Measurements from ENCODE around the gene VRK3.
"Not testable (repeated sequence)": the region's sequence is repeated elsewhere in the genome, so short reads cannot be mapped to it uniquely, and the experiment has no call there.

VRK3 gene

GRCh38 chr19:49954092-49954829 is 70.9 kb downstream of the VRK3 start:
- no peak for DNase-seq

- no peak for DNase-seq
Observed at GRCh38 chr19:49953416-49953815, 71.8 kb downstream of the VRK3 start.

GRCh38 chr19:49952906-49953305 is 72.3 kb downstream of the VRK3 start:
- no peak for DNase-seq

- DNase-seq, result no peak
Observed at GRCh38 chr19:49952479-49952836, 72.7 kb downstream of the VRK3 start.

GRCh38 chr19:49951806-49952478 is 73.2 kb downstream of the VRK3 start:
- no peak for DNase-seq

- DNase-seq, result no peak
Observed at GRCh38 chr19:49950956-49951526, 74.1 kb downstream of the VRK3 start.

- DNase-seq, result no peak
Observed at GRCh38 chr19:49950590-49950948, 74.6 kb downstream of the VRK3 start.

- no peak for DNase-seq
Observed at GRCh38 chr19:49949742-49950589, 75.2 kb downstream of the VRK3 start.

GRCh38 chr19:49946415-49946814 is 78.8 kb downstream of the VRK3 start:
- no peak for DNase-seq

GRCh38 chr19:49944567-49944966 is 80.6 kb downstream of the VRK3 start:
- DNase-seq, result not testable (repeated sequence)

- no peak for DNase-seq
Observed at GRCh38 chr19:49940482-49940791, 84.7 kb downstream of the VRK3 start.

GRCh38 chr19:49939721-49940481 is 85.3 kb downstream of the VRK3 start:
- DNase-seq, result no peak

- no peak for DNase-seq
Observed at GRCh38 chr19:49938662-49939061, 86.5 kb downstream of the VRK3 start.

- DNase-seq, result peak; percentile 74
Observed at GRCh38 chr19:49937750-49938381, 87.3 kb downstream of the VRK3 start.

GRCh38 chr19:49936549-49936948 is 88.6 kb downstream of the VRK3 start:
- DNase-seq, result no peak

- no peak for DNase-seq
Observed at GRCh38 chr19:49933643-49934042, 91.5 kb downstream of the VRK3 start.

- DNase-seq, result peak; percentile 47
Observed at GRCh38 chr19:49932731-49933131, 92.4 kb downstream of the VRK3 start.

GRCh38 chr19:49932041-49932451 is 93.1 kb downstream of the VRK3 start:
- DNase-seq, result no peak

- DNase-seq, result no peak
Observed at GRCh38 chr19:49931293-49932040, 93.7 kb downstream of the VRK3 start.

GRCh38 chr19:49930483-49931011 is 94.6 kb downstream of the VRK3 start:
- peak; percentile 49 for DNase-seq

Measured in CD4-positive, alpha-beta T cell treated with Interleukin-15 for 1 hour (primary cell).